Measurements from ENCODE around the gene POLH.
"Not testable (repeated sequence)": the region's sequence is repeated elsewhere in the genome, so short reads cannot be mapped to it uniquely, and the experiment has no call there.

POLH gene

GRCh38 chr6:43608310-43608763, 32.4 kb downstream of the POLH start:
- peak; percentile 43 for DNase-seq

GRCh38 chr6:43608807-43609206, 32.8 kb downstream of the POLH start:
- no peak for DNase-seq

- DNase-seq, result no peak
These were observed 33.4 kb downstream of the POLH start for GRCh38 chr6:43609402-43609801.

- DNase-seq, result no peak
These were observed 34.4 kb downstream of the POLH start for GRCh38 chr6:43610431-43610830.

- DNase-seq, result no peak
These were observed 37.9 kb downstream of the POLH start for GRCh38 chr6:43613721-43614395.

GRCh38 chr6:43614396-43614730, 38.4 kb downstream of the POLH start:
- no peak for DNase-seq

GRCh38 chr6:43616725-43617472, 40.9 kb downstream of the POLH start:
- no peak for DNase-seq

- no peak for DNase-seq
These were observed 45.3 kb downstream of the POLH start for GRCh38 chr6:43621078-43621835.

- no peak for DNase-seq
These were observed 45.8 kb downstream of the POLH start for GRCh38 chr6:43621836-43622180.

- no peak for DNase-seq
These were observed 46.6 kb downstream of the POLH start for GRCh38 chr6:43622541-43622940.

GRCh38 chr6:43623880-43624785, 48.1 kb downstream of the POLH start:
- no peak for DNase-seq

- DNase-seq, result no peak
These were observed 48.9 kb downstream of the POLH start for GRCh38 chr6:43624786-43625288.

GRCh38 chr6:43625393-43625992, 49.5 kb downstream of the POLH start:
- DNase-seq, result no peak

- DNase-seq, result no peak
These were observed 51.2 kb downstream of the POLH start for GRCh38 chr6:43627008-43627825.

GRCh38 chr6:43628393-43629103, 52.6 kb downstream of the POLH start:
- peak; percentile 33 for DNase-seq

- peak; percentile 95 for DNase-seq
These were observed 53.1 kb downstream of the POLH start, which contains the start of gene GTPBP2 for GRCh38 chr6:43629104-43629504. TSS of gene GTPBP2 (minus strand) at chr6:43629264. CDS start at chr6:43629162, 102 bp downstream.

- peak; percentile 79 for DNase-seq
These were observed 53.7 kb downstream of the POLH start for GRCh38 chr6:43629505-43630300.

- DNase-seq, result no peak
These were observed 55.1 kb downstream of the POLH start for GRCh38 chr6:43630980-43631619.

- not testable (repeated sequence) for DNase-seq
These were observed 57.0 kb downstream of the POLH start for GRCh38 chr6:43633002-43633401.

All from effector CD4-positive, alpha-beta T cell (primary cell).